Liver (tissue), 9 donors: ENCODE data around the gene ZNF429. TPM values are rescaled to one million over a fixed set of nuclear protein-coding genes. Genes with fewer than 3 reads are reported as not detected.

Source experiments
- DNase-seq: peaks from one replicate; pipeline ENCODE4 v3.0.0-alpha.2; 2017; ENCODE audit warnings: low spot score
- H3K27ac ChIP-seq, 2 donors: one replicate each; pipeline ENCODE4 v1.7.0; 2013; ENCODE audit warnings: inconsistent platforms in 2 of 2, low read length in 2 of 2, control low read depth in 1 of 2, low read depth in 1 of 2, mild to moderate bottlenecking in 1 of 2
- H3K27me3 ChIP-seq, 4 donors: one replicate each; pipeline versions ENCODE4 v1.6.1 to v1.7.0; 2013; ENCODE audit warnings: low read length in 3 of 4, inconsistent platforms in 1 of 4, mild to moderate bottlenecking in 1 of 4, moderate library complexity in 1 of 4; ENCODE audit not compliant: control insufficient read depth in 4 of 4, insufficient read depth in 4 of 4
- H3K36me3 ChIP-seq, 4 donors: one replicate each; pipeline versions ENCODE4 v1.6.1 to v1.7.0; 2013; ENCODE audit warnings: low read length in 3 of 4, mild to moderate bottlenecking in 3 of 4, low read depth in 1 of 4, moderate library complexity in 1 of 4; ENCODE audit not compliant: control insufficient read depth in 4 of 4, insufficient read depth in 3 of 4
- H3K4me1 ChIP-seq, 4 donors: one replicate each; pipeline versions ENCODE4 v1.6.1 to v1.7.0; 2013; ENCODE audit warnings: low read length in 3 of 4, mild to moderate bottlenecking in 3 of 4, moderate library complexity in 1 of 4; ENCODE audit not compliant: control insufficient read depth in 4 of 4, insufficient read depth in 4 of 4
- H3K4me3 ChIP-seq, 3 donors: one replicate each; pipeline versions ENCODE4 v1.6.1 to v1.7.0; 2013; ENCODE audit warnings: low read length in 3 of 3, control low read depth in 1 of 3, low read depth in 1 of 3, mild to moderate bottlenecking in 1 of 3
- H3K9ac ChIP-seq, 2 donors: one replicate each; pipeline ENCODE4 v1.7.0; 2013; ENCODE audit warnings: low read length in 2 of 2, mild to moderate bottlenecking in 2 of 2, moderate library complexity in 2 of 2, control low read depth in 1 of 2, low read depth in 1 of 2
- H3K9me3 ChIP-seq, 4 donors: one replicate each; pipeline versions ENCODE4 v1.6.1 to v1.7.0; 2013; ENCODE audit warnings: low read length in 3 of 4; ENCODE audit not compliant: control insufficient read depth in 4 of 4
- ATF3 ChIP-seq: IDR thresholded peaks from 2 replicates; pipeline ENCODE4 v1.6.1; 2016; ENCODE audit warnings: antibody characterized with exemption
- CTCF ChIP-seq: fragments of 150-350 bp; IDR thresholded peaks from 2 replicates; pipeline ENCODE4 v1.5.1; 2017; ENCODE audit warnings: improper control_type of control experiment, low read depth, low read length; ENCODE audit not compliant: missing input control
- EGR1 ChIP-seq, 2 donors: IDR thresholded peaks; 2 replicates each; pipeline ENCODE4 v1.6.1; 2016 to 2018; ENCODE audit warnings: antibody characterized with exemption in 2 of 2, low read depth in 2 of 2
- FOXA1 ChIP-seq: IDR thresholded peaks from 2 replicates; pipeline ENCODE4 v1.6.1; 2016; ENCODE audit warnings: antibody characterized with exemption
- FOXA2 ChIP-seq: IDR thresholded peaks from 2 replicates; pipeline ENCODE4 v1.6.1; 2016; ENCODE audit warnings: antibody characterized with exemption
- GABPA ChIP-seq, 2 donors: IDR thresholded peaks in 1 of 2; conservative IDR thresholded peaks in 1 of 2; 2 replicates each; pipeline ENCODE4 v1.6.1; 2016; ENCODE audit warnings: antibody characterized with exemption in 2 of 2, mild to moderate bottlenecking in 1 of 2, moderate library complexity in 1 of 2
- HNF4A ChIP-seq, 2 donors: conservative IDR thresholded peaks; 2 replicates each; pipeline ENCODE4 v1.6.1; 2016; ENCODE audit warnings: antibody characterized with exemption in 2 of 2, mild to moderate bottlenecking in 2 of 2
- HNF4G ChIP-seq: IDR thresholded peaks from 2 replicates; pipeline ENCODE4 v1.6.1; 2016; ENCODE audit warnings: antibody characterized with exemption
- JUND ChIP-seq, 2 donors: IDR thresholded peaks; 2 replicates each; pipeline ENCODE4 v1.6.1; 2016; ENCODE audit warnings: antibody characterized with exemption in 2 of 2
- MAX ChIP-seq: IDR thresholded peaks from 2 replicates; pipeline ENCODE4 v1.6.1; 2016; ENCODE audit warnings: antibody characterized with exemption
- NR2F2 ChIP-seq: IDR thresholded peaks from 2 replicates; pipeline ENCODE4 v1.6.1; 2016; ENCODE audit warnings: antibody characterized with exemption
- RAD21 ChIP-seq, 2 donors: IDR thresholded peaks; 2 replicates each; pipeline ENCODE4 v1.6.1; 2016; ENCODE audit warnings: antibody characterized with exemption in 2 of 2, mild to moderate bottlenecking in 2 of 2
- REST ChIP-seq: IDR thresholded peaks from 2 replicates; pipeline ENCODE4 v1.6.1; 2016; ENCODE audit warnings: antibody characterized with exemption, mild to moderate bottlenecking
- RXRA ChIP-seq, 2 donors: IDR thresholded peaks; 2 replicates each; pipeline ENCODE4 v1.6.1; 2017 to 2018; ENCODE audit warnings: antibody characterized with exemption in 2 of 2, mild to moderate bottlenecking in 1 of 2
- SP1 ChIP-seq: IDR thresholded peaks from 2 replicates; pipeline ENCODE4 v1.6.1; 2018; ENCODE audit warnings: antibody characterized with exemption, mild to moderate bottlenecking
- TAF1 ChIP-seq: conservative IDR thresholded peaks from 2 replicates; pipeline ENCODE4 v1.6.1; 2016; ENCODE audit warnings: antibody characterized with exemption, mild to moderate bottlenecking
- YY1 ChIP-seq: IDR thresholded peaks from 2 replicates; pipeline ENCODE4 v1.6.1; 2016; ENCODE audit warnings: antibody characterized with exemption, mild to moderate bottlenecking
- ZBTB33 ChIP-seq: IDR thresholded peaks from 2 replicates; pipeline ENCODE4 v1.6.1; 2016; ENCODE audit warnings: antibody characterized with exemption
- WGBS: extraction: QIAGEN DNeasy Blood & Tissue Kit; methylation state at CpG from one replicate; pipeline ENCODE4 v1.1.7; 2013; 5-methylcytosine and 5-hydroxymethylcytosine counted together
- polyA plus RNA-seq, 2 donors: library from polyadenylated mRNA; stranded (reverse) in 1 of 2; unstranded in 1 of 2; fragments of 200-250 nt in 1 of 2; fragments of >200 nt in 1 of 2; fragmentation: Nextera tagmentation in 1 of 2; extraction: Ambion mirVana in 1 of 2; gene quantifications; one replicate each; pipeline versions ENCODE4 v1.2.1 to v1.2.3, GENCODE V29; 2013 to 2015
- total RNA-seq, 2 donors: library from RNA; depleted of rRNA; stranded (reverse); fragments of >200 nt; gene quantifications; one replicate each; pipeline ENCODE4 v1.2.3, GENCODE V29; 2014
- donor health status: healthy.
- donor health status: healthy.
- donor health status: healthy.
- donor health status: healthy.
- donor health status: healthy.

The ZNF429 gene
- total and polyA plus RNA-seq, 4 donors: 4.0 to 10.1 (median 8.4) TPM

- no peak for TF ChIP-seq CTCF
Measured at GRCh38 chr19:21485926-21486325, 19.5 kb upstream of the ZNF429 start (continued).

GRCh38 chr19:21487969-21488368, 17.4 kb upstream of the ZNF429 start:
- Histone ChIP-seq H3K4me3 (no peak overlapping the region), H3K9me3 (peaks cover 6 to 14% (median 11%) of the 10 kb centered on the region in 4 donors), H3K36me3 (no peaks in the 10 kb centered on the region), H3K27me3 (no peaks in the 10 kb centered on the region), H3K27ac (no peak overlapping the region), H3K4me1 (no peaks in the 10 kb centered on the region), H3K9ac (no peak overlapping the region)
- no peak for DNase-seq
- no peak for TF ChIP-seq REST
- TF ChIP-seq TAF1: no peak
- TF ChIP-seq CTCF: no peak
- no peak for TF ChIP-seq GABPA (IDR thresholded peaks at IDR 0.05 in 1 of 2, conservative IDR thresholded peaks at IDR 0.05 in 1 of 2)
- TF ChIP-seq YY1: no peak
- TF ChIP-seq ATF3: no peak
- no peak for TF ChIP-seq HNF4A (conservative IDR thresholded peaks at IDR 0.05)
- TF ChIP-seq MAX: no peak
- no peak for TF ChIP-seq RAD21 (IDR thresholded peaks at IDR 0.05)
- no peak for TF ChIP-seq RXRA (IDR thresholded peaks at IDR 0.05)
- no peak for TF ChIP-seq JUND (IDR thresholded peaks at IDR 0.05)
- TF ChIP-seq SP1: no peak
- no peak for TF ChIP-seq FOXA1
- TF ChIP-seq FOXA2: no peak
- TF ChIP-seq EGR1 (IDR thresholded peaks at IDR 0.05; ENCODE audit: low read depth in 2 of 2): no peak
- TF ChIP-seq NR2F2: no peak
- no peak for TF ChIP-seq HNF4G
- no peak for TF ChIP-seq ZBTB33
- 93% methylated on average over 1 of the region's 1 CpG for WGBS
